PFSK-1 (cell line): Measurements from ENCODE around the gene MRGPRG.

ENCODE experiments used
- POLR2AphosphoS5 ChIP-seq: IDR thresholded peaks from 2 replicates; pipeline ENCODE4 v1.6.1; 2012; ENCODE audit warnings: low read depth, mild to moderate bottlenecking, control low read depth, low read length, moderate library complexity
- SIN3A ChIP-seq: IDR thresholded peaks from 2 replicates; pipeline ENCODE4 v1.6.1; 2012; ENCODE audit warnings: mild to moderate bottlenecking, low read length, moderate library complexity, borderline replicate concordance; ENCODE audit not compliant: insufficient read depth
- TAF1 ChIP-seq: IDR thresholded peaks from 2 replicates; pipeline ENCODE4 v1.6.1; 2012; ENCODE audit warnings: low read length, control low read depth, borderline replicate concordance; ENCODE audit not compliant: insufficient read depth

DNA sequence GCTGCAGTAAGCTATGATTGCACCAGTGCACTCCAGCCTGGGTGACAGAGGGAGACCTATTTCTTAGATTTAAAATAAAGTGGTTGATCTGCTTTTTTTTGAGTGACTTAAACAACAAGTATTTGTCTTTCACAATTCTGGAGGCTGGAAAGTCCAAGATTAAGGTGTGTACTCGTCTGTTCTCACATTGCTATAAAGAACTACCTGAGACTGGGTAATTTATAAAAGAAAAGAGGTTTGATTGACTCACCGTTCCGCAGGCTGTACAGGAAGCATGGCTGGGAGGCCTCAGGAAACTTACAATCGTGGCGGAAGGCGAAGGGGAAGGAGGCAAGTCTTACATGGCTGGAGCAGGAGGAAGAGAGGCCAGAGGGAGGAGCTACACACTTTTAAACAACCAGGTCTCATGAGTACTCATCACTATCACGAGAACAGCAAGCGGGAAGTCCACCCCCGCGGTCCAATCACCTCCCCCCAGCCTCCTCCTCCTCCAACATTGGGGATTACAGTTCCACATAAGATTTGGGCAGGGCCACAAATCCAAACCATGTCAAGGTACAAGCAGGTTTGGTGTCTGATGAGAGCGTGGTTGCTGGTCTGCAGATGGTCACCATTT, 33.8 kb downstream of the MRGPRG start:
- TF ChIP-seq SIN3A (no peak), POLR2AphosphoS5 (no peak), TAF1 (no peak)
